GM15510 (cell line): ENCODE data around the gene EFCAB10.

Experiments used
- POLR2A ChIP-seq: IDR thresholded peaks from 3 replicates; pipeline ENCODE4 v1.6.1; 2011; ENCODE audit warnings: borderline replicate concordance; ENCODE audit not compliant: insufficient read length; ENCODE audit errors: extremely low read depth

EFCAB10 gene

DNA sequence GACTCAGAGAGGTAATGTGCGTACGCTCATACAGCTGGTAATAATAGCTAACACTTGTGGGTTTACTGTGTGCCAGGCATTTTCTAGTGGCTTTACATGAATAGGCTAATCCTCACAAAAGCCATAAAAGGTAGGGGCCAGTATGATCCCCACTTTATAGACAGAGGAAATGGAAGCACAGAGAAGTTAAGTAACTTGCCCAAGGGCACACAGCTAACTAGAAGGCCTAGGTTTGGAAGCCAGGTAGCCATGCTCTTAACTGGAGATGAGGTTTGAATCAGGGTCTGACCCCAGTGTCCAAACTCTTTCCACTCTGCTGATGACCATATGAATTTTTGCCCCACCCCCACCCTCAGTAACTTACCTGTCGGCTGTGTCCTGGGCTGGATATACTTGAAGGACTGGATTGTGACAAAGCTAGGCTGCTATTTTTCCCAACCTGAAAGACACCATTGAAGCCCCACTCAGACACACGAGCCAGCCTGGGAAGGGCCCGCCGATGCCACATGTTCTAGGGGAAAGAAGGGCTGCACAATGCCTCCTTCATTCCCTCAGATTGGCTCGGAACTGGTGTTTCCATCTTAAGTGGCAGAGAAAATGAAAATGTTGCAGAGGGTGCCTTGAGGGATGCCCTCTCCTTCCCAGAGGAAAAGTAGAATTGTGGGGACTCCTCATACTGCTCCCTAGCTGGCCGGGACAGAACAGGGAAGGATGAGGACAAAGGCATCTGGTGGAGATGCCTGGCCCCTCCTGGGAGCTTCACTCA lies 29.1 kb upstream of the EFCAB10 start:
- no peak for TF ChIP-seq POLR2A

DNA sequence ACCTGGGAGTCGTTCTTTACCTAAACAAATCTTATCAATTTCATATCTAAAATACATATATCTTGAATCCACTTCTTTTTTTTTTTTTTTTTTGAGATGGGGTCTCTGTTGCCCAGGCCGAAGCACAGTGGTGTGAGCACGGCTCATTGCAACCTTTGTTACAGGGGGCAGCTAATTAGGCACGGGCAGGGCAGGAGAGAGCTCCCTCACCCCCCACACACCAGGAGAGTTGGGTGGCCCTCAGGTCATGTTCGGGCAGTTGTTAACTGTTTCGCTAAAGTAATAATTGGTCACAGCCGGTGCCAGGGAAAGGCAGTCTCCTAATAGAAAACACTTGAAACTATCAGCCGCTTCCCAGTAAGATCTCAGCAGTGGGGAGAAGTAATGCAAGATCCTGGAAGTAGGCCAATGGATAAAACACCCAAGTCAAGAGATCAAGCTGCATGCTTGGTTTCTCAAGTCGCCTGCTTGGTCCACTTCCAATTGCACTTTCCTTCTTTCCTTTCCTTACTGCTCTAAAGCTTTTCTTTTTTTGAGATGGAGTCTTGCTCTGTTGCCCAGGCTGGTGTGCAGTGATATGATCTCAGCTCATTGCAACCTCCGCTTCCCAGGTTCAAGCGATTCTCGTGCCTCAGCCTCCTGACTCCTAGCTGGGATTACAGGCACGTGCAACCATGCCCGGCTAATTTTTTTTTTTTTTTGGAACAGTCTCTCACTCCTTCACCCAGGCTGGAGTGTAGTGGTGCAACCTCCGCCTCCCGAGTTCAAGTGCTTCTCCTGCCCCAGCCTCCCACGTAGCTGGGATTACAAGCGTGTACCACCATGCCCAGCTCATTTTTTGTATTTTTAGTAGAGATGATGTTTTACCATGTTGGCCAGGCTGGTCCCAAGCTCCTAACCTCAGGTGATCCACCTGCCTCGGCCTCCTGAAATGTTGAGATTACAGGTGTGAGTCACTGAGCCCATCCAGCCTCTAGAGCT lies 21.3 kb upstream of the EFCAB10 start:
- no peak for TF ChIP-seq POLR2A

DNA sequence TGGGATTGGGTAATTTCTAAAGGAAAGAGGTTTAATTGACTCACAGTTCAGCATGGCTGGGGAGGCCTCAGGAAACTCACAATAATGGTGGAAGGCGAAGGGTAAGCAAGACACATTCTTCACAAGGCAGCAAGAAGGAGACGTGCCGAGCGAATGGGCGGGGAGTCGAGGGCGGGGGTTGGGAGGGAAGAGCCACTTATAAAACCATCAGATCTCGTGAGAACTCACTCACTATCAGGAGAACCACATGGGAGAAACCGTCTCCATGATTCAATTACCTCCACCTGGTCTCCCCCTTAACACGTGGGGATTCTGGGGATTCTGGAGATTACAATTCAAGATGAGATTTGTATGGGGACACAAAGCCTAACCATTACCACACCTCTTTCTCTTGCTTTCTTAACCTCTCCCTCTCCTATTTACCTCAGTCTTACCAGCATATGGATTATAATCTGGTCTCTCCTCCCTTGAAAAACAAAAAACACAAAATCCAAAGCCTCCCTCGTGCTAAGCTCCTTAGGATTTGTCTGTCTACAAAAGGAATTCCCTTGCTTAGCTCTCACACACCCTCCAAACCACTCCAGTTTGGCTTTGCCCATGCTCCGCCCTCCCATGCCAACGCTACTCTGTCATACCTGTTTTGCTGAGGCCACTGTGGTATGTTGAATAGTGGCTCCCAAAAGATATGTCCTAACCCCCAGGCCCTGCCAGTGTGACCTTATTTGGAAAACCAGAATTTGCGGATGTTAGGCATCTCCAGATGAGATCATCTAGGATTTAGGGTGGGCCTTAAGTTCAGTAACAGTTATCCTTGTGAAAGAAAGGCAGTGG lies 19.6 kb upstream of the EFCAB10 start:
- no peak for TF ChIP-seq POLR2A

DNA sequence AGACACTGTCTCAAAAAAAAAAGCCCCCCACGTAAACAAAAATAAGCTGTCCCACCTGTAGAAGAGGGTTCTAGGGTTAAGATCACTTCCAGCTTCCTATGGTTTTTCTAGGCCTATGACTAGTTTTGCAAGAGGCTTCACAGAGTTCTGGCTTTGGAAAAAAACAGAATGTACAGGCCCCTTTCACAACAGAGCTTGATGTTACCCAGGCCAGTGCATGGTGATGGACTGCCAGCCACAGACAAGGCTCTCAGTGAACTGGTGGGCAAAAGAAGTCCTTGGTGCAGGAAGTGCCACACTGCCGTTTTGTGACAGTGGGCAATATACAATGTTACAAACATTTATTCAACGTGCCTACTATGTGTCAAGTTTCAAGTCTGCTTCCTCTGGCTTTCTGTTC lies 18.3 kb upstream of the EFCAB10 start:
- no peak for TF ChIP-seq POLR2A

DNA sequence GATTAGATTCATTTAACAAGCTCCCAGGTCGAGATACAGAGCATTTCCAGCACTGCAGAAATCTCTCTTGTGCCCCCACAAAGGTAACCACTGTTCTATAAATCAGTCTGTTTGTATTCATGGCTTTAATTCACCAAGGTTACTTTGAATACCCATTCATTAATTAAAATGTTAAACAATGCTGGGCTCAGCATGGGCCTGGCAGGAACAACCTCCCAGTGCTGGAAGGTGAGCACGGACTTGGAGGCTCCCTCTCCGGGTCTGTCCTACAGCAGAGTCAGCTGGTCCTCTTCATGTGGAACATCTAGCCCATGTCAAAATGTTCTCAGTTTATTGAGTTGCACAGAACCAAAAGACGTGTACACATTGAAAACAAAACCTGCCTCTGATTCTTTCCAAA lies 15.6 kb upstream of the EFCAB10 start:
- TF ChIP-seq POLR2A, result no peak

DNA sequence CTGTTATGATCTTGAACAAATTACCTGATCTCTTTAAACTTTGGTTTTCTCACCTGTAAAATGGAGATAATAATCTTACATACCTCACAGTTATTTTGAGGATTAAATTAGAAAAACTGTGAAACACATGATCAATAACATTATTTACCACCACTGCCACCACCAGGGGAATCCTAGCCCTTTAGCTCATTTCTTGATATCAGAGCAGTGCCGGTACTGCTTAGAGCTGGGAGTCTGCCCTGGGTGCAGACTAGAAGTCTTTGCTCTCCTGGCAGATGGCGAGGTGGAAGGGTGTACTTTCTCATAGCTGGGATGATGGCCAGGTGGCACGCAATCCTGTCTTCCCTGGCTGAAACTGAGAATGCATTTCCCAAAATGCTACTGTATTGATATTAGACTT lies 12.7 kb upstream of the EFCAB10 start:
- TF ChIP-seq POLR2A, result no peak

DNA sequence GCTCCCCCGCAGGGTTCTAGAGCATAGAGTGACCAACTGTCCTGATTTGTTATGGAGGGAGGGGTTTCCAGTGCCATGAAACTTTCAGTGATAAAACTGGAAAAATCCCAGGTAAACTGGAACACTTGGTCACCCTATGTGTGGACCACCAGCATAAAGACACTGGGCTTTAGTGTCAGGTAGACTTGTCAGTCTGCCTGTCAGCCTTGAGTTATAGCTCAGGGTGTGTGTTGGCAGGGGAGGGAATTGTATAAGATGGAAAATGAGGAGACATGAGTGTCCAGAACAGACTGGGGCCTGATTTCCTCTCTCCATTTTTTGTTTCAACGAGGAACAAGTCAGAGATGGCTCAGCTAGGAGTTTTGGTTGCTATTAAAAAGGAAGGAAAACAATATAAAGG lies 10.2 kb upstream of the EFCAB10 start:
- no peak for TF ChIP-seq POLR2A

DNA sequence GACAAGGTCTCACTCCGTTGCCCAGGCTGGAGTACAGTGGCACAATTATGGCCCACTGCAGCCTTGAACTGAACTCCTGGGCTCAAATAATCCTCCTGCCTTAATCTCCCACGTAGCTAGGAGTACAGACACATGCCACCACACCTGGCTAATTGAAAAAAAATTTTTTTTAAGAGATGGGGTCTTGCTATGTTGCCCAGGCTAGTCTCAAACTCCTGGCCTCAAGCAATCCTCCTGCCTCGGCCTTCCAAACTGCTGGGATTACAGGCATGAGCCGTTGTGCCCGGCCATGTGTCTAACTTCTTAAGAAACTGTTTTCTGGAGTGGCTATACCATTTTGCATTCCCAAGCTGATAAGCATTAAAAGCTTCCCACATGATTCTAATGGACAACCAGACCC lies 9.5 kb upstream of the EFCAB10 start:
- TF ChIP-seq POLR2A, result no peak

DNA sequence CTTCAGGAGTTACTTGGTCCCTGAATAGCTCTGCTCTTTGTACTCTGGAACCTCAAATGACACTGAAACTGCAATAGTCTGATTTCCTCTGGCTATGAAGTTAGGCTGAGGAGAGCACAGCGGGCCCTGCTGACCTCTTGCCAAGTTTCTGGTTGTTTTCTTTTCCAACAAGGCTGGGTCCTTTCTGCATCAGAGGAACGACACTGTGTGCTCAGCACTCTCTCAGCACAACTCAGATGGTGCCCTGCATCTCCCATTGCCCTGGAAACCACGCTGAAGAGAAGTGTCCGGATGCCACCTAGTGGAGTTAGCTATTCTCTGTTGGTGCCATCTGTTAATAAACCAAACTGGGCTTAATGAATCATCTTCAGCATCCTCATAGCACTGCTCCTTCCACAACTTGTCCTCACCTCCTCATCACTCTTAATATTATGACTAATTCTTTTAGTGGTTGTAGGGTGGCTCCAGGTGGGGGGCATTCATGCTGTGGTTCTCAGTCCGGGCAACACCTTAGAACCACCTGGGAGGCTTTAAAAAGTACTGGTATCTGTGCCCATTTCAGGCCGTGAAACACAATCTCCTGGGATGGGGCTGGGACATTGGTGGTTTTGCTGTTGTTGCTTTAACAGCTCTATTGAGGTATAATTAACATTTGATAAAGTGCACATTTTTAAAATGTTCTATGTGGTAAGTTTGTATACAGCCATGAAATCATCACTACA lies 8.2 kb upstream of the EFCAB10 start:
- TF ChIP-seq POLR2A, result no peak

DNA sequence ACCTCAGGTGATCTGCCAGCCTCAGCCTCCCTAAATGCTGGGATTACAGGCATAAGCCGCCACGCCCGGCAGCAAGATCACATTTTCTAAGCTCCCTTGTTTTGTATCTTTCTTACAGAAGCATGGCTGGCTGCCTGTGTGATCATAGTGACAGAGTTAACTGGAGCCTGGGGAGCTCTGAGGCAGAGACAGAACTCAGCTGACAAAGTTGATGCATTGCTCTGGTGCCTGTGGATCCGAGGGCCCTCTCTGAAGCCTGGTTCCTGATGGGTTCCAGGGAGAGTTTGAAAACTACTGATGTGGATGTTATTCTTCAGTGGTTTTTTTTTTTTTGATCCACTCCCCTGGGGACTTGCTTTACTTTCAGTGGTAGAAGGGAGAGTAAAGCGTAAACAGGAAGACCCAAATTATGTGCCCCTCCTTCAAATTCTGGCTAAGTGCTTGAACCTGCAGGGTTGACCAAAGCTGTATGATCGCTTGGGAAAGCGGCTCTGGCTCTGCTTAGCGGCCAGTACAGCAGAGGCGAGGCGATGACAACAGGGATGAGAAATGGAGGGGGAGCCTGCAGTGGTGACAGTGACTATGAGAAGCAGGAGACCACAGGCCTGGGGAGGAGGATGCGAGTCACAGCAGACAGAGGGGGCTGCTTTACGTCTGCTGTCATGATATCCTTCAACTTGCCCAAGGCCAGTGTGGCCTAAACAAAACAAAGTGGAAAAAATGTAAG lies 6.8 kb upstream of the EFCAB10 start:
- no peak for TF ChIP-seq POLR2A

DNA sequence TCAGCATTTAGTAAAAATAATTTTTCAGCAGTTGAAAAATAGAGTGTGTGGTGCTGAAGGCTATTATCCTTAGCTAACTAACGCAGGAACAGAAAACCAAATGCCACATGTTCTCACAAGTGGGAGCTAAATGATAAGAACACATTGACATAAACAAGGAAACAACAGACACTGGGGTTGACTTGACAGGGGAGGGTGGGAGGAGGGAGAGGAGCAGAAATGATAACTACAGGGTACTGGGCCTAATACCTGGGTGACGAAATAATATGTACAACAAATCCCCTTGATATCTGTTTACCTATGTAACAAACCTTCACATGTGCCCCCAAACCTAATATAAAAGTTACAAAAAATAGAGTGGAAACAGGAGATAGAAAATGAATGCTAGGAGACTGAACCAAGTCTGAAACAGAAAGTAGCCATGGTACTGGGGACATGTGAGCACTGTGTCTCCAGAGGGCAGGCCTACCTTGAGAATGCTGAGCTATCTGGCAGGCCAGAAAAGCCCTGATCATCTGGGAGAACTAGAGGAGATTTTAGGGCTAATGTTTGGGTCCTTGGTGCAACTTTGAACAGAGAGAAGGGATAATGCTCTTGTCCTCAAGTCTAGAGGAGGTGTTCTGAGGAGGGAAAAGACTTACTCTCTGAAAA lies 4.7 kb upstream of the EFCAB10 start:
- no peak for TF ChIP-seq POLR2A

DNA sequence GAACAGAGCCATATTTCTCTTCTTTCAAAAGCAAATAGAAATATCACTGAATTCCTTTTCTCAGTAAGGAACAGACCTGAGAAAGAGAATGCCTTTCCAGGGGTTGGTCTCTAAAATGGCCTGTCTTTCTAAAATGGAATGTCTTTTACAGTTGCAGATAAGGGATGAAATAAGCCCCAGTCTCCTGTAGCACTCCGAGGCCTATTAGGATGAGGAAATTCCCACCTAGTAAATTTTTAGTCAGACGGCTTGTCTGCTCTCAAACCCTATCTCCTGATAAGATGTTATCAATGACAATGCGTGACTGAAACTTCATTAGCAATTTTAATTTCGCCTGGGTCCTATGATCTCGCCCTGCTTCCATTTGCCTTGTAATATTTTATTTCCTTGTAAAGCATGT lies 2.9 kb upstream of the EFCAB10 start:
- no peak for TF ChIP-seq POLR2A

DNA sequence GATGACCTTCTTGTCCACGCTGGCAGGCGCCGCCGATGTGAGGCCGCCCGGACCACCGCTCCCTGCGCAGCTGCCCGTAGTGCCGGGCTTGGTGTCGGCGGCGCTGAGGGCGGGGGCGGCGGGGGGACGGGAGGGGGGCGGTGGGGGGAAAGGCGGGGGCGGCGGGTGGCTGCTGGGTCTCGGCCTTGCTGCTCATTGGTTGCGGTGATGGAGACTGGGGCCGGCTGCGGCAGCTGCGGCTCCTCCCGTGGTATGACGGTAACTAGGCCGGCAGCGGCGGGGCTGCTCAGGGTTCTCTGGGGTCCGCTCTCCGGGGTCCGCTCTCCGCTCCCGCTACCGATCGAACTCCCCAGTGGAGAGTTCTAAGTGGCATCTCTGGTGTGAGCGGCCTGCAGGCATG lies 1.8 kb upstream of the EFCAB10 start:
- no peak for TF ChIP-seq POLR2A

DNA sequence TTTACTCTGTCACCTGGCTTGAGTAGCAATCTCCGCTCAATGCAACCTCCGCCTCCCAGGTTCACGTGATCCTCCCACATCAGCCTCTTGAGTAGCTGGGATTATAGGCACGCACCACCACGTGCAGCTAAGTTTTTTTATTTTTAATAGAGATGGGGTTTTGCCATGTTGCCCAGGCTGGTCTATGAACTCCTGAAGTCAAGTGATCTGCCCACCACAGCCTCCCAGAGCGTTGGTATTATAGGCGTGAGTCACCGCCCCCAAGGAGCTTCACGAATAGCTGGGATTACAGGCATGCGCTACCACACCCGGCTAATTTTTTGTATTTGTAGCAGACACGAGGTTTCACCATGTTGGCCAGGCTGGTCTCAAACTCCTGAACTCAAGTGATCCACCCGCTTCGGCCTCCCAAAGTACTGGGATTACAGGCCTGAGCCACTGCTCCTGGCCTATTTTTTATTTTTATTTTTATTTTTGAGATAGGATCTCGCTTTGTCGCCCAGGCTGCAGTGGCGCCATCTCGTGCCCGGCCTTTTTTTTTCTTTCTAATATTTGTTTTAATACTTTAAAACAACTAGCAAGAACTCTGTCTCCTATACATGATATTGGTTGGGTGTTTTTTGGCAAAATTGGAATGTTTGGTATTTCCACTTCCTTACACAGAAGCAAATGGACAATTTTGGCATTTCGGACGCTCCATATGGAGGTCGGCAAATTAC lies 1.1 kb downstream of the EFCAB10 start:
- TF ChIP-seq POLR2A, result no peak
